HG03045 (cell line): ENCODE data around the gene CHST4.
"Not testable (repeated sequence)": the region's sequence is repeated elsewhere in the genome, so short reads cannot be mapped to it uniquely, and the experiment has no call there.

Source experiments
- ATAC-seq: cut with Tn5 transposase; IDR thresholded peaks from one replicate; pipeline ENCODE4 v1.9.1; 2021; ENCODE audit warnings: mild to moderate bottlenecking, moderate library complexity; ENCODE audit not compliant: unreplicated experiment

Gene CHST4

GRCh38 chr16:71569621-71570020 is 43.4 kb downstream of the CHST4 start:
- ATAC-seq: no peak

DNA sequence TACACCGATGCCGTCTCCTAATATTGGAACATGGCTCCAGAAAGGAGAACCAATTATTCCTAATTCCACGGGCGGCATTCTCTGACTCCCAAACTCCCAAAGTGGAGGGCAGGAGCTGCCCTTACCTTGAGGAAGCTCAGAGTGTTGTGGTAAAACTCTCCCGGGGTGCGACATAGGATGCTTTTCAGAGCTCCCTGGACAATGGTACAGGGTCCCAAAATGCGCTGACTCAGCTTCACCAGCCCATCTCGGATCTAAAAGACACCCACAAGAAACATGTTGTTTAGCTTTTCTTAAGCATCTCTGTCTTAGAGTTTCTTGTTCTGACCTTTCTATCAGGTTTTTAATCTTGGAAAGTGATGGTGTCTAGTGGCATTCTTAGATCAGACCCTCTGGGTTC is 43.9 kb downstream of the CHST4 start:
- ATAC-seq: no peak

- ATAC-seq: no peak
Measured at GRCh38 chr16:71572497-71573116, 46.4 kb downstream of the CHST4 start.

GRCh38 chr16:71573387-71574094 is 47.3 kb downstream of the CHST4 start:
- ATAC-seq: no peak

DNA sequence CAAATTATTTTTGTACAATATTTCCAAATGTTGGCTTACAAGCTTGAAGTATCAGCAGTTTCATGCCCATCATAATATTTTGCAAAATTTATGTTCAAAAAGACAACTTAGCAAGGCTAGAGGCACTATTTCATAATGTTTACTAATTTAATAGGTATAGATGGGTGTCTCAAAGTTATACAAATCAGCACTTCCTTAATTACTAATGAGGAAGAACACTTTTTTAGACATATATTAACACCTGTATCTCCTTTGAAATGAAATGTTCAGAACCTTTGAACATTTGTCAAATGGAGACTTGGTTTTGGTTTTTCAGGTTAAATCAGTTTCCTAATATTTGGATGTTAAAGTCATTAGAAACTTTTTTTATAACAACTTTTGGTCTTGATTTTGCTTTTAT is 48.5 kb downstream of the CHST4 start:
- ATAC-seq: no peak

GRCh38 chr16:71576971-71577370 is 50.7 kb downstream of the CHST4 start, which contains the start of gene TAT:
Gene TAT (minus strand): TSS chr16:71577092. CDS start chr16:71576415, 677 bp downstream.
- ATAC-seq: no peak

GRCh38 chr16:71582553-71582848 is 56.3 kb downstream of the CHST4 start:
- not testable (repeated sequence) for ATAC-seq

- ATAC-seq: no peak
Measured at GRCh38 chr16:71584543-71585317, 58.5 kb downstream of the CHST4 start.

DNA sequence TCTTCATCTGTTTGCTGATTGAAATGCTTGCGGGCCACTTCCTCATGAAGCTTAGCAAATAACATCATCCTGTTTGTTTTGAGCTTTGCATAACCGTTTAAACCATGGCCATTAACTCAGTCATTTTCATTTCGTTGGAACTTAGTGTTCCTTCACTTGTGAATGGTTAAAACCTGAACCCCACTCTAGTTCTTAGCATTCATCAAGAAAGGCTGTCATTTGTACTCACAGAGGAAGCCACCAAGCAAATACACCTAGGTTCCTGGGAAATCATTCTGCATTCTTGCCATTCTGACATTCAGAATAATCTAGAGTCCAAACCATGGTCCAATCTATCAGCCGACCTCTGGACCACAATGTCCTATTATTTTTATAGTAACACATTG is 59.1 kb downstream of the CHST4 start:
- ATAC-seq: no peak
